IMR-90 (cell line): ENCODE measurements around the gene VOPP1. TPM values are rescaled to one million over a fixed set of nuclear protein-coding genes. Genes with fewer than 3 reads are reported as not detected.

Experiments
- ATAC-seq: fragments of 200-7000 bp; cut with Tn5 transposase; 2 replicates; pipeline ENCODE4 v1.9.1; 2020; ENCODE audit warnings: low read depth, mild to moderate bottlenecking, moderate library complexity
- BruUV-seq: library from RNA; stranded (reverse); fragments of 400-500 nt; replicated peaks from 2 replicates; lab custom pipeline; 2021; lab: Mats Ljungman, UMichigan
- CTCF ChIA-PET: fragments of 300-600 bp; formaldehyde crosslinking; extraction: SDS; loops from one replicate; lab custom pipeline; 2021; ENCODE audit warnings: antibody characterized with exemption; lab: Yijun Ruan, JAX
- POLR2A ChIA-PET: fragments of 300-600 bp; sonication (Branson Sonifier 250); formaldehyde crosslinking; loops from one replicate; lab custom pipeline; 2022; ENCODE audit warnings: antibody characterized with exemption; ENCODE audit not compliant: unreplicated experiment; lab: Charles Lee
- DNase-seq: peaks from one replicate; pipeline ENCODE4 v3.0.0; 2013
- H2AFZ ChIP-seq: replicated peaks from 2 replicates; pipeline ENCODE3; 2013; ENCODE audit warnings: low read length, mild to moderate bottlenecking; ENCODE audit not compliant: poor library complexity
- H2AK5ac ChIP-seq: 2 replicates; pipeline ENCODE4 v1.6.1; 2013; ENCODE audit warnings: low read depth, low read length, inconsistent platforms
- H2AK9ac ChIP-seq: replicated peaks from 2 replicates; pipeline ENCODE3; 2013; ENCODE audit warnings: mild to moderate bottlenecking, low read depth, low read length, moderate library complexity; ENCODE audit not compliant: poor library complexity
- H2BK120ac ChIP-seq: 2 replicates; pipeline ENCODE4 v1.6.1; 2013; ENCODE audit warnings: low read depth, low read length, inconsistent platforms
- H2BK15ac ChIP-seq: 3 replicates; pipeline ENCODE4 v1.6.1; 2013; ENCODE audit warnings: low read depth, low read length, inconsistent platforms
- H2BK20ac ChIP-seq: 2 replicates; pipeline ENCODE4 v1.6.1; 2013; ENCODE audit warnings: low read depth, mild to moderate bottlenecking, inconsistent platforms, low read length, moderate library complexity
- H2BK5ac ChIP-seq: 2 replicates; pipeline ENCODE4 v1.6.1; 2013; ENCODE audit warnings: mild to moderate bottlenecking, low read depth, low read length, inconsistent platforms; ENCODE audit not compliant: poor library complexity, severe bottlenecking
- H3K14ac ChIP-seq: replicated peaks from 2 replicates; pipeline ENCODE4 v1.6.1; 2013; ENCODE audit warnings: low read depth, low read length, inconsistent platforms
- H3K18ac ChIP-seq: 2 replicates; pipeline ENCODE4 v1.6.1; 2013; ENCODE audit warnings: low read depth, low read length, control low read depth
- H3K23ac ChIP-seq: 2 replicates; pipeline ENCODE4 v1.6.1; 2013; ENCODE audit warnings: low read depth, low read length, inconsistent platforms
- H3K27ac ChIP-seq: 2 replicates; pipeline ENCODE4 v1.5.1; 2013; ENCODE audit warnings: mild to moderate bottlenecking, control low read depth, low read length; ENCODE audit not compliant: insufficient read depth
- H3K27me3 ChIP-seq: 2 replicates; pipeline ENCODE4 v1.6.1; 2013; ENCODE audit warnings: low read length; ENCODE audit not compliant: control insufficient read depth, insufficient read depth
- H3K36me3 ChIP-seq: 2 replicates; pipeline ENCODE4 v1.6.1; 2013; ENCODE audit warnings: low read length, mixed read lengths; ENCODE audit not compliant: control insufficient read depth, insufficient read depth
- H3K4ac ChIP-seq: 2 replicates; pipeline ENCODE4 v1.6.1; 2013; ENCODE audit warnings: low read depth, low read length, inconsistent platforms
- H3K4me1 ChIP-seq: 2 replicates; pipeline ENCODE4 v1.6.1; 2013; ENCODE audit warnings: low read length, mixed read lengths; ENCODE audit not compliant: control insufficient read depth, insufficient read depth
- H3K4me2 ChIP-seq: 2 replicates; pipeline ENCODE4 v1.6.1; 2013; ENCODE audit warnings: low read depth, mild to moderate bottlenecking, control low read depth, low read length, moderate library complexity
- H3K4me3 ChIP-seq: 2 replicates; pipeline ENCODE4 v1.5.1; 2013; ENCODE audit warnings: low read depth, mild to moderate bottlenecking, control low read depth, low read length, moderate library complexity; ENCODE audit not compliant: insufficient read depth
- H3K56ac ChIP-seq: 2 replicates; pipeline ENCODE4 v1.6.1; 2013; ENCODE audit warnings: low read length, inconsistent platforms; ENCODE audit not compliant: insufficient read depth; ENCODE audit errors: extremely low read depth
- H3K79me1 ChIP-seq, 2 experiments: 2 replicates each; pipeline ENCODE4 v1.6.1; 2013; ENCODE audit warnings: low read length in 2 of 2, inconsistent platforms in 1 of 2, low read depth in 1 of 2
- H3K9ac ChIP-seq: 2 replicates; pipeline ENCODE4 v1.6.1; 2013; ENCODE audit warnings: low read depth, low read length, control low read depth
- H3K9me1 ChIP-seq: 2 replicates; pipeline ENCODE4 v1.6.1; 2013; ENCODE audit warnings: low read length, inconsistent platforms; ENCODE audit not compliant: insufficient read depth
- H3K9me3 ChIP-seq: 2 replicates; pipeline ENCODE4 v1.6.1; 2013; ENCODE audit warnings: low read length; ENCODE audit not compliant: control insufficient read depth, insufficient read depth
- H4K20me1 ChIP-seq: 2 replicates; pipeline ENCODE4 v1.6.1; 2013; ENCODE audit warnings: low read length, inconsistent platforms; ENCODE audit not compliant: insufficient read depth
- H4K5ac ChIP-seq: 2 replicates; pipeline ENCODE4 v1.6.1; 2013; ENCODE audit warnings: mild to moderate bottlenecking, low read depth, low read length, control low read depth
- H4K8ac ChIP-seq, 2 experiments: 2 replicates each; pipeline ENCODE4 v1.6.1; 2013; ENCODE audit warnings: low read depth in 2 of 2, low read length in 2 of 2, control low read depth in 1 of 2, inconsistent platforms in 1 of 2
- H4K91ac ChIP-seq: 2 replicates; pipeline ENCODE4 v1.6.1; 2013; ENCODE audit warnings: low read depth, low read length, inconsistent platforms; ENCODE audit not compliant: insufficient read depth
- BHLHE40 ChIP-seq: fragments of 150-350 bp; IDR thresholded peaks from 2 replicates; pipeline ENCODE4 v1.6.1; 2016; ENCODE audit warnings: mild to moderate bottlenecking, low read depth, low read length
- CEBPB ChIP-seq: IDR thresholded peaks from 2 replicates; pipeline ENCODE4 v1.6.1; 2012; ENCODE audit warnings: low read depth, low read length, improper control_type of control experiment
- MAFK ChIP-seq: IDR thresholded peaks from 2 replicates; pipeline ENCODE4 v1.6.1; 2012; ENCODE audit warnings: low read depth, low read length, improper control_type of control experiment
- MAZ ChIP-seq: IDR thresholded peaks from 2 replicates; pipeline ENCODE4 v1.6.1; 2012; ENCODE audit warnings: low read depth, mild to moderate bottlenecking, low read length, improper control_type of control experiment, moderate library complexity, borderline replicate concordance
- MXI1 ChIP-seq: IDR thresholded peaks from 2 replicates; pipeline ENCODE4 v1.6.1; 2012; ENCODE audit warnings: low read depth, mild to moderate bottlenecking, low read length, moderate library complexity, borderline replicate concordance
- NFE2L2 ChIP-seq: fragments of 150-350 bp; IDR thresholded peaks from 2 replicates; pipeline ENCODE4 v1.6.1; 2016; ENCODE audit warnings: low read depth, mild to moderate bottlenecking, low read length
- POLR2A ChIP-seq: IDR thresholded peaks from 2 replicates; pipeline ENCODE4 v1.6.1; 2012; ENCODE audit warnings: mild to moderate bottlenecking, low read depth, low read length
- RAD21 ChIP-seq: IDR thresholded peaks from 2 replicates; pipeline ENCODE4 v1.6.1; 2012; ENCODE audit warnings: low read length, improper control_type of control experiment
- RCOR1 ChIP-seq: IDR thresholded peaks from 2 replicates; pipeline ENCODE4 v1.6.1; 2012; ENCODE audit warnings: mild to moderate bottlenecking, low read length, improper control_type of control experiment; ENCODE audit not compliant: insufficient replicate concordance
- RFX5 ChIP-seq: IDR thresholded peaks from 2 replicates; pipeline ENCODE4 v1.8.0; 2012; ENCODE audit warnings: low read depth, mild to moderate bottlenecking, low read length, moderate library complexity
- WGBS, 2 experiments: methylation state at CpG; one replicate each; pipeline versions ENCODE4 v1.1.5 to v1.1.7; 2013; ENCODE audit warnings: missing lambda C conversion rate in 2 of 2; ENCODE audit not compliant: insufficient read length in 1 of 2; ENCODE audit errors: extremely low coverage in 2 of 2; 5-methylcytosine and 5-hydroxymethylcytosine counted together
- dilution Hi-C: fragments of 300-500 bp; cut with HindIII; formaldehyde crosslinking; loops from one replicate; pipeline ENCODE4 v1.14.3; 2018; ENCODE audit warnings: low sequenced_read_pairs; ENCODE audit not compliant: unreplicated experiment
- in situ Hi-C: fragments of 300-500 bp; cut with MboI; formaldehyde crosslinking; loops from 3 replicates; pipeline ENCODE4 v1.14.3; 2019; ENCODE audit warnings: low sequenced_read_pairs, inconsistent platforms, mixed read lengths
- intact Hi-C: fragments of 100-400 bp; cut with micrococcal nuclease; formaldehyde crosslinking; loops from 2 replicates; pipeline ENCODE4 v1.10.0; 2022
- polyA plus RNA-seq, 3 experiments: library from polyadenylated mRNA; depleted of rRNA; stranded (reverse); fragments of >200 nt; gene quantifications; 2 replicates each; pipeline ENCODE4 v1.2.3, GENCODE V29; 2012; ENCODE audit warnings: low replicate concordance in 1 of 3
- total RNA-seq: library from RNA; depleted of rRNA; stranded (reverse); fragments of >200 nt; gene quantifications from 2 replicates; pipeline ENCODE4 v1.2.3, GENCODE V29; 2012
- TF ChIP-seq, protein P1 (sequence below): fragments of 150-350 bp; IDR thresholded peaks from 2 replicates; pipeline ENCODE4 v1.6.1; 2016; ENCODE audit warnings: low read depth, mild to moderate bottlenecking, low read length, moderate library complexity, borderline replicate concordance

The VOPP1 gene
- total and polyA plus RNA-seq, 2 of the 4 experiments (the other 2 are of a cell fraction), result 60.2 to 94.5 TPM

- ATAC-seq (no peak), DNase-seq (no peak)
- Histone ChIP-seq H3K9me1 (peaks cover 17% of the 10 kb centered on the region), H3K23ac (no peak overlapping the region), H3K79me1 (0 out of 4 replicates have a peak, but pooled peaks cover 0 to 2% of the 10 kb centered on the region in 2 experiments), H3K4me2 (no peak overlapping the region), H3K9me3 (no peaks in the 10 kb centered on the region), H3K36me3 (no peaks in the 10 kb centered on the region), H4K20me1 (no peaks in the 10 kb centered on the region), H3K27me3 (peaks cover 16% of the 10 kb centered on the region), H2BK20ac (no peak overlapping the region), H3K4me3 (no peak overlapping the region), H2AK9ac (no peak overlapping the region), H4K5ac (no peak overlapping the region), H2BK5ac (no peak overlapping the region), H3K56ac (no peak overlapping the region), H3K18ac (no peak overlapping the region), H4K91ac (no peak overlapping the region), H2BK15ac (no peak overlapping the region; the same call in 2 of the 3 replicates), H2BK120ac (no peak overlapping the region), H4K8ac (no peak overlapping the region), H2AK5ac (no peak overlapping the region), H3K14ac (no peak overlapping the region), H2AFZ (no peak overlapping the region), H3K4me1 (peaks cover 4% of the 10 kb centered on the region; the same call in 1 of the 2 replicates), H3K27ac (no peak overlapping the region), H3K4ac (no peak overlapping the region), H3K9ac (no peak overlapping the region)
- dilution Hi-C loops, result no loop called here
- ChIA-PET POLR2A (no interaction called here), CTCF (no interaction called here)
- BruUV-seq, result no TSS peak
- TF ChIP-seq MAFK (no peak), NFE2L2 (no peak), MAZ (no peak), MXI1 (no peak), POLR2A (no peak), CEBPB (no peak), BHLHE40 (no peak), RFX5 (no peak), RAD21 (no peak), RCOR1 (no peak)
- TF ChIP-seq, protein P1, sequence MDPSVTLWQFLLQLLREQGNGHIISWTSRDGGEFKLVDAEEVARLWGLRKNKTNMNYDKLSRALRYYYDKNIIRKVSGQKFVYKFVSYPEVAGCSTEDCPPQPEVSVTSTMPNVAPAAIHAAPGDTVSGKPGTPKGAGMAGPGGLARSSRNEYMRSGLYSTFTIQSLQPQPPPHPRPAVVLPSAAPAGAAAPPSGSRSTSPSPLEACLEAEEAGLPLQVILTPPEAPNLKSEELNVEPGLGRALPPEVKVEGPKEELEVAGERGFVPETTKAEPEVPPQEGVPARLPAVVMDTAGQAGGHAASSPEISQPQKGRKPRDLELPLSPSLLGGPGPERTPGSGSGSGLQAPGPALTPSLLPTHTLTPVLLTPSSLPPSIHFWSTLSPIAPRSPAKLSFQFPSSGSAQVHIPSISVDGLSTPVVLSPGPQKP, result no peak
- WGBS, 2 experiments, result 58% methylated on average over 2 of the region's 3 CpGs; no CpG with 5 or more reads in 1 of the 2 experiments
- in situ Hi-C loops, result loop anchor here (5.0 to 10.0 kb wide), 2 partner anchors 154 to 317 kb away; no protein-coding TSS in a partner anchor
- intact Hi-C loops, result no loop called here
Observed at GRCh38 chr7:55591282-55591931, 19.1 kb upstream of the VOPP1 start.
